PFSK-1 (cell line): ENCODE results near the gene PSMA7.

ENCODE experiments used
- FOXP2 ChIP-seq: optimal IDR thresholded peaks from 2 replicates; pipeline ENCODE3; 2011; ENCODE audit warnings: borderline replicate concordance, control low read depth, inconsistent platforms; ENCODE audit not compliant: insufficient read depth; ENCODE audit errors: extremely low read length, extremely low read depth
- POLR2AphosphoS5 ChIP-seq: IDR thresholded peaks from 2 replicates; pipeline ENCODE4 v1.6.1; 2012; ENCODE audit warnings: low read depth, mild to moderate bottlenecking, control low read depth, low read length, moderate library complexity
- SIN3A ChIP-seq: IDR thresholded peaks from 2 replicates; pipeline ENCODE4 v1.6.1; 2012; ENCODE audit warnings: mild to moderate bottlenecking, low read length, moderate library complexity, borderline replicate concordance; ENCODE audit not compliant: insufficient read depth
- TAF1 ChIP-seq: IDR thresholded peaks from 2 replicates; pipeline ENCODE4 v1.6.1; 2012; ENCODE audit warnings: low read length, control low read depth, borderline replicate concordance; ENCODE audit not compliant: insufficient read depth
- TF ChIP-seq, protein P1 (sequence below), 2 experiments: IDR thresholded peaks; 2 replicates each; pipeline versions ENCODE4 v1.6.1 to v1.8.0; 2011 to 2012; ENCODE audit warnings: low read depth in 2 of 2, low read length in 2 of 2, control low read depth in 1 of 2, inconsistent platforms in 1 of 2, mild to moderate bottlenecking in 1 of 2, moderate library complexity in 1 of 2; ENCODE audit not compliant: insufficient read depth in 1 of 2

Gene PSMA7

GRCh38 chr20:62117658-62118057 lies 25.5 kb downstream of the PSMA7 start:
- TF ChIP-seq, protein P1, sequence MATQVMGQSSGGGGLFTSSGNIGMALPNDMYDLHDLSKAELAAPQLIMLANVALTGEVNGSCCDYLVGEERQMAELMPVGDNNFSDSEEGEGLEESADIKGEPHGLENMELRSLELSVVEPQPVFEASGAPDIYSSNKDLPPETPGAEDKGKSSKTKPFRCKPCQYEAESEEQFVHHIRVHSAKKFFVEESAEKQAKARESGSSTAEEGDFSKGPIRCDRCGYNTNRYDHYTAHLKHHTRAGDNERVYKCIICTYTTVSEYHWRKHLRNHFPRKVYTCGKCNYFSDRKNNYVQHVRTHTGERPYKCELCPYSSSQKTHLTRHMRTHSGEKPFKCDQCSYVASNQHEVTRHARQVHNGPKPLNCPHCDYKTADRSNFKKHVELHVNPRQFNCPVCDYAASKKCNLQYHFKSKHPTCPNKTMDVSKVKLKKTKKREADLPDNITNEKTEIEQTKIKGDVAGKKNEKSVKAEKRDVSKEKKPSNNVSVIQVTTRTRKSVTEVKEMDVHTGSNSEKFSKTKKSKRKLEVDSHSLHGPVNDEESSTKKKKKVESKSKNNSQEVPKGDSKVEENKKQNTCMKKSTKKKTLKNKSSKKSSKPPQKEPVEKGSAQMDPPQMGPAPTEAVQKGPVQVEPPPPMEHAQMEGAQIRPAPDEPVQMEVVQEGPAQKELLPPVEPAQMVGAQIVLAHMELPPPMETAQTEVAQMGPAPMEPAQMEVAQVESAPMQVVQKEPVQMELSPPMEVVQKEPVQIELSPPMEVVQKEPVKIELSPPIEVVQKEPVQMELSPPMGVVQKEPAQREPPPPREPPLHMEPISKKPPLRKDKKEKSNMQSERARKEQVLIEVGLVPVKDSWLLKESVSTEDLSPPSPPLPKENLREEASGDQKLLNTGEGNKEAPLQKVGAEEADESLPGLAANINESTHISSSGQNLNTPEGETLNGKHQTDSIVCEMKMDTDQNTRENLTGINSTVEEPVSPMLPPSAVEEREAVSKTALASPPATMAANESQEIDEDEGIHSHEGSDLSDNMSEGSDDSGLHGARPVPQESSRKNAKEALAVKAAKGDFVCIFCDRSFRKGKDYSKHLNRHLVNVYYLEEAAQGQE (IDR thresholded peaks at IDR 0.05; ENCODE audit: insufficient read depth in 1 of 2, low read depth in 2 of 2, low read length in 2 of 2): no peak
- TF ChIP-seq FOXP2: no peak
- TF ChIP-seq SIN3A: no peak
- no peak for TF ChIP-seq POLR2AphosphoS5
- TF ChIP-seq TAF1: no peak

DNA sequence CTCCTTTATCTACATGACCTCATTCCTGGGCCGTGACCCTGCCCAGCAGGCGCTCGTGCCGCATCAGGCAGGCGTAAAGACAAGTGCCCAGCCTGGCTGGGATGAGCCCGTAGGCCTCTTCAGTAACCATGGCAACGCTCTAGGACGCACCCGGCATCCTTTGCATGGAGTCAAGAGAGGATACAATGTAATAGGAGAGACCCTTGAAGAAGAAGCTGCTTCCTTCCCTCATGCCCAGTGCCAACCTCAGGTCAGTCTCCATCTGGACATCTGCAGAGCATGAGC lies 25.9 kb downstream of the PSMA7 start:
- no peak for TF ChIP-seq SIN3A
- no peak for TF ChIP-seq TAF1
- TF ChIP-seq, protein P1 (IDR thresholded peaks at IDR 0.05; ENCODE audit: insufficient read depth in 1 of 2, low read depth in 2 of 2, low read length in 2 of 2): no peak
- TF ChIP-seq POLR2AphosphoS5: no peak
- no peak for TF ChIP-seq FOXP2

DNA sequence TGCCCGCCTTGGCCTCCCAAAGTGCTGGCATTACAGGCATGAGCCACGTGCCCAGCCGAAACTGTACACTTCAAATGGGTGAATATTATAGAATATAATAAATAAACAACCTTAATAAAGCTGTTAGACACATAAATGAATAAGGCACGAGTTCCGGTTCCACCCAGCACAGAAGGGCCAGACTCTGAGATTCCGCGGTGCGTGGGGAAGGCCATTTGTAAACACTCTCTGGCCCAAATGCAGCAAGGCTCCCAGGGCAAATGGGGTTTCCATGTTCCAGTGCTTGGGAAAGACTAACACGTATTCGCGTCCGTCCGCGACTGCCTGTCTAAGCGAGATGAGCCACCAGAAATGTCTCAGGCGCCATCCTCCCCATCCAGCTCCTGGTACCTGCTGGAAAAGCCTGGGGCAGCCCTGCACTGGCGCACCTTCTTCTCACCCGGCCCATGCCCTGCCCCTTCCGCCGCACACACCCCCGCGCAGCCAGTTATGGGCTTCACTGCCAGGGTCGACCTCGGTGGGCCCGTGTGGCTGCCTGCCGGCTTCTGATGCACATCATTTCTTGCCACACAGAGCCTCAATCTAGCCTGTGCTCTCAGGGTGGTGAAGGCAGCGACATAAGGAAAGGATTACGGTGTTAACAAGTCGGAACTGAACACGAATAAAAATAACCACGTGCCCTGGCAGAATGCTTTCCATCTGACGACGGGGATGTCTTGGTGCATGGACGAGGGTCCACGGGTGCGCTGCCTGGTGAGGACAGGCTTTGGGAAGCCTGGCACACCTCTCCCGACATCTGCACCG lies 26.4 kb downstream of the PSMA7 start:
- TF ChIP-seq POLR2AphosphoS5 (no peak), FOXP2 (no peak)

DNA sequence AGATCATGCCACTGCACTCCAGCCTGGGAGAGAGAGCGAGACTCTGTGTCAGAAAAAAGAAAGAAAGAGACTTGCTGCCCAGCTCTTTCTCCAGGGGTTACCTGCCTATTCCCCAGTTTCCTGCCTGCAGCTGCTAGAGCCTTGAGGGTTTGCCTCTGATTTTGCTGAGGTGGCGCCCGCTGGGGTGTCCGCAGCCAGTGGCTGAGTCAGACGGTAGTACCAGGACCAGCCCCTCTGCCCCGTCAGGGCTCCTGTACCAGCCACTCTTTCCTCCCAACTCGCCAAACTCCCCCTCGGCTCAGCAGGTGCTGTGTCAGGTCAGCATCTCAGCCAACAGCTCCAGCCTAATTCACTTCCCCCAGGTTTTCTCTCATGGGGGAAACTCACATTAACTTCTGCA lies 28.3 kb downstream of the PSMA7 start:
- TF ChIP-seq, protein P1 (IDR thresholded peaks at IDR 0.05; ENCODE audit: insufficient read depth in 1 of 2, low read depth in 2 of 2, low read length in 2 of 2): no peak
- TF ChIP-seq FOXP2: no peak
- no peak for TF ChIP-seq TAF1
- no peak for TF ChIP-seq SIN3A
- no peak for TF ChIP-seq POLR2AphosphoS5

DNA sequence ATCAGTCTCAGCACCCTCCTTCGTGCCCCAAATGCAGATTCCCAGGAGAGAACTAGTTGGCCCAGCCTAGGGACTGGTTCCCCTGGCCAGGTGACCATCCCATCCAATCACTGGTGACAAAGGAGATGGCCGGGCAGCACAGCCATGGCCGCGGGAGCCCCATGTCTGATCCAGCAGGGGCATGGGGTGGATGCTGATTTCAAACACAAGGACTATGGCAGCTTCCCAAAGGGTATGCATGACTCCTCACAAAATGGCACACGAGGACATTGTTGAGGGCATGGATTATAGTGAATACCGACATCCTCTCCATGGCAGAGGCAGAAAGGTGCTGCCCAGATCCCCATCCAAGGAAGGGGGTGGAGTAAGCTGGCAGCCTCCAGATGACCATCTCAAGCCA lies 30.8 kb downstream of the PSMA7 start:
- TF ChIP-seq, protein P1 (IDR thresholded peaks at IDR 0.05; ENCODE audit: insufficient read depth in 1 of 2, low read depth in 2 of 2, low read length in 2 of 2): no peak
